Loucy (cell line): ENCODE data around the gene GRHL1.

Experiments
- CTCF ChIP-seq: fragments of 200-600 bp; sonication (generic); conservative IDR thresholded peaks from 2 replicates; pipeline ENCODE4 v1.5.1; 2014; ENCODE audit warnings: mild to moderate bottlenecking, antibody characterized with exemption, low read length
- EZH2phosphoT487 ChIP-seq: fragments of 200-600 bp; IDR thresholded peaks from 2 replicates; pipeline ENCODE4 v1.6.1; 2018; ENCODE audit warnings: antibody characterized with exemption, mild to moderate bottlenecking, moderate library complexity, borderline replicate concordance

GRCh38 chr2:10038716-10039115 lies 87.2 kb downstream of the GRHL1 start:
- TF ChIP-seq CTCF (no peak), EZH2phosphoT487 (no peak)
